Fibroblast of lung (primary cell): Measurements from ENCODE around the gene RIN3. TPM values are rescaled to one million over a fixed set of nuclear protein-coding genes. Genes with fewer than 3 reads are reported as not detected.

Source experiments
- DNase-seq, 2 donors: peaks; one replicate each; pipeline versions ENCODE4 v3.0.0 to v3.0.0-alpha.2; 2010; ENCODE audit warnings: low read depth in 2 of 2
- H2AFZ ChIP-seq: 2 replicates; pipeline ENCODE4 v1.5.1; 2012; ENCODE audit warnings: low read length, control low read depth, inconsistent platforms
- H3K27ac ChIP-seq: 2 replicates; pipeline ENCODE4 v1.5.1; 2011; ENCODE audit warnings: low read length, control low read depth; ENCODE audit not compliant: insufficient read depth
- H3K27me3 ChIP-seq: 2 replicates; pipeline ENCODE4 v1.5.1; 2011; ENCODE audit warnings: mild to moderate bottlenecking, low read length; ENCODE audit not compliant: control insufficient read depth, insufficient read depth
- H3K36me3 ChIP-seq: 2 replicates; pipeline ENCODE4 v1.5.1; 2011; ENCODE audit warnings: low read length; ENCODE audit not compliant: control insufficient read depth, insufficient read depth
- H3K4me1 ChIP-seq: 2 replicates; pipeline ENCODE4 v1.5.1; 2011; ENCODE audit warnings: low read length; ENCODE audit not compliant: control insufficient read depth, insufficient read depth; ENCODE audit errors: extremely low read depth
- H3K4me2 ChIP-seq: 2 replicates; pipeline ENCODE4 v1.5.1; 2011; ENCODE audit warnings: low read length, control low read depth; ENCODE audit not compliant: insufficient read depth; ENCODE audit errors: extremely low read depth
- H3K4me3 ChIP-seq, 4 experiments: fragments of 200-600 bp in 1 of 4; sonication (generic) in 1 of 4; replicated peaks in 1 of 4; 2 replicates each; pipeline ENCODE4 v1.5.1; 2011 to 2016; ENCODE audit warnings: low read length in 4 of 4, low read depth in 3 of 4, mild to moderate bottlenecking in 3 of 4, control low read depth in 2 of 4, inconsistent platforms in 1 of 4, mixed read lengths in 1 of 4; ENCODE audit not compliant: insufficient read depth in 1 of 4; ENCODE audit errors: control extremely low read depth in 1 of 4
- H3K79me2 ChIP-seq: 2 replicates; pipeline ENCODE4 v1.5.1; 2012; ENCODE audit warnings: mild to moderate bottlenecking, low read length, inconsistent platforms; ENCODE audit not compliant: control insufficient read depth, insufficient read depth
- H3K9ac ChIP-seq: 2 replicates; pipeline ENCODE4 v1.5.1; 2011; ENCODE audit warnings: mild to moderate bottlenecking, low read length, control low read depth; ENCODE audit not compliant: insufficient read depth
- H3K9me3 ChIP-seq: 2 replicates; pipeline ENCODE4 v1.5.1; 2012; ENCODE audit warnings: low read depth, low read length; ENCODE audit not compliant: control insufficient read depth, insufficient read depth
- H4K20me1 ChIP-seq: 2 replicates; pipeline ENCODE4 v1.5.1; 2011; ENCODE audit warnings: low read length; ENCODE audit not compliant: control insufficient read depth, insufficient read depth; ENCODE audit errors: extremely low read depth
- EZH2 ChIP-seq: IDR thresholded peaks from 2 replicates; pipeline ENCODE4 v1.5.1; 2012; ENCODE audit warnings: low read length, control low read depth, mild to moderate bottlenecking; ENCODE audit errors: missing control alignments
- polyA plus RNA-seq, 2 donors: library from polyadenylated mRNA; depleted of rRNA in 1 of 2; stranded (reverse) in 1 of 2; unstranded in 1 of 2; fragments of >200 nt; gene quantifications; 2 replicates each; pipeline ENCODE4 v1.2.1, GENCODE V29; 2011 to 2012; ENCODE audit warnings: missing spikeins in 1 of 2
- total RNA-seq: library from RNA; depleted of rRNA; stranded (reverse); fragments of >200 nt; gene quantifications from 2 replicates; pipeline ENCODE4 v1.2.1, GENCODE V29; 2014
- TF ChIP-seq, protein P1 (sequence below), 2 donors: IDR thresholded peaks in 1 of 2; conservative IDR thresholded peaks in 1 of 2; 1 replicate in 1 of 2; 2 replicates in 1 of 2; pipeline ENCODE4 v1.5.1; 2011 to 2012; ENCODE audit warnings: low read length in 2 of 2, control low read depth in 1 of 2, inconsistent platforms in 1 of 2, low read depth in 1 of 2, mild to moderate bottlenecking in 1 of 2

RIN3 gene
- total and polyA plus RNA-seq, 2 donors (not counting 1 experiment from before 2014, with no cell fraction given) = 8.9 to 9.2 TPM

DNA sequence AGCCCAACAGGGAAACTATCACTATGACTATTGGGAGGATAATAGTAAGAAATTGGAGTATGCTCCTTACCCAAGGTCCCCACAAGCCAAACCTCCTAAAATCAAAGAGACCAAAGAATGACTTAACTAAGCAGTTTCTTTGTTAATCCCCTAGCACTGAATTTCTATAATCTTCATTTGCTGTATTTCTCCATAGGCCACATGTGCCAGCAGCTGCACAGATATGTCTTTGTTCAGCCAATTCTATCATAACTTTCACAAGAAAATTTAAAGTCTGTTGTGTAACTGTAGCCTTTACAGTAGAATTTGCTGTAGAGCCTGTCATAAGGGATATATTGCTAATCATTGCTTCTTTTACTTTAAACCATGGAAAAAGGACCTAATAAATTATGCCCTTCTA is 104.0 kb downstream of the RIN3 start:
- Histone ChIP-seq H3K27me3 (no peaks in the 10 kb centered on the region), H3K36me3 (peaks cover 1% of the 10 kb centered on the region), H3K4me2 (no peak overlapping the region), H3K27ac (no peak overlapping the region), H3K79me2 (no peaks in the 10 kb centered on the region), H3K4me3 (no peak overlapping the region), H4K20me1 (no peaks in the 10 kb centered on the region), H2AFZ (no peak overlapping the region), H3K9me3 (peaks cover 2% of the 10 kb centered on the region), H3K4me1 (peaks cover 6% of the 10 kb centered on the region), H3K9ac (no peak overlapping the region)
- no peak for TF ChIP-seq EZH2
- TF ChIP-seq, protein P1, sequence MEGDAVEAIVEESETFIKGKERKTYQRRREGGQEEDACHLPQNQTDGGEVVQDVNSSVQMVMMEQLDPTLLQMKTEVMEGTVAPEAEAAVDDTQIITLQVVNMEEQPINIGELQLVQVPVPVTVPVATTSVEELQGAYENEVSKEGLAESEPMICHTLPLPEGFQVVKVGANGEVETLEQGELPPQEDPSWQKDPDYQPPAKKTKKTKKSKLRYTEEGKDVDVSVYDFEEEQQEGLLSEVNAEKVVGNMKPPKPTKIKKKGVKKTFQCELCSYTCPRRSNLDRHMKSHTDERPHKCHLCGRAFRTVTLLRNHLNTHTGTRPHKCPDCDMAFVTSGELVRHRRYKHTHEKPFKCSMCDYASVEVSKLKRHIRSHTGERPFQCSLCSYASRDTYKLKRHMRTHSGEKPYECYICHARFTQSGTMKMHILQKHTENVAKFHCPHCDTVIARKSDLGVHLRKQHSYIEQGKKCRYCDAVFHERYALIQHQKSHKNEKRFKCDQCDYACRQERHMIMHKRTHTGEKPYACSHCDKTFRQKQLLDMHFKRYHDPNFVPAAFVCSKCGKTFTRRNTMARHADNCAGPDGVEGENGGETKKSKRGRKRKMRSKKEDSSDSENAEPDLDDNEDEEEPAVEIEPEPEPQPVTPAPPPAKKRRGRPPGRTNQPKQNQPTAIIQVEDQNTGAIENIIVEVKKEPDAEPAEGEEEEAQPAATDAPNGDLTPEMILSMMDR (conservative IDR thresholded peaks at IDR 0.05 in 1 of 2, IDR thresholded peaks at IDR 0.05 in 1 of 2; ENCODE audit: low read depth in 1 of 2, low read length in 2 of 2) = no peak
- no peak for DNase-seq

DNA sequence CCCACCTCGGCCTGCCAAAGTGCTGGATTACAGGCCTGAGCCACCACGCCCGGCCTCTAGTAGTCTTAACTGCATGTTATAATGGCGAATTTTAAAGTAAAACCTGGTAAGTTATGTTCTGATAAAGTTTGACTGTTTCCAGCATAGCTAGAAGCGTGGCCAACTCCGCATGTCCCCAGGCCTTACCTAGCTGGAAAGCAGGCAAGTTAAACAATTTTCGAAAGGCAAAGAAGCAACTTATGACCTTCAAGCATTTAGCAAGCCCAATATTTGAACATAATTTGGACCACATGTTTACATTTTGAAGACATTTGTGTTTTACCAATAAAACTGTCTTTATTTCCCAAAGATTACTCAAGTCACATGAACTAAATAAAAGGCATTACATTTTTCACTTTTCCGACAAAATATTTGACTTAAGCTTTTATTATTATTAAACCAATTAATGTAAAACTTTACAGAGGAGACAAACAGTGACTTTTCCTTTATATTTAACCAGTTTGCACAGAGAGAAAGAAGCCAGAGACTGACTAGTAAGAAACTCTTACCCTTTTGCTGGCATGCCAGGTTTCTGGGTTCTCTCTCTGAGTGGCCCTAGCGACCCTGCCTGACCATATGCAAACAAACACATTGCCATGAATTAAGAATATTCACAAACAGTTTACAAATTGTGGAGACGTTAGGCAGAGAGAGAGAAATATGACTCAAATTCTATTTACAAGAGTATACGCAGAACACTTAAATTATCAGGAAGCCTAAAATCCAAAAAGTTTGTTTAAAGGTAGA is 106.3 kb downstream of the RIN3 start:
- Histone ChIP-seq H2AFZ (no peak overlapping the region), H3K27me3 (no peaks in the 10 kb centered on the region), H3K79me2 (no peaks in the 10 kb centered on the region), H3K9me3 (peaks cover 2% of the 10 kb centered on the region), H3K27ac (peak overlapping the region; percentile 34), H3K4me3 (no peak overlapping the region), H3K36me3 (peaks cover 1% of the 10 kb centered on the region), H3K9ac (no peak overlapping the region), H3K4me2 (no peak overlapping the region), H4K20me1 (no peaks in the 10 kb centered on the region), H3K4me1 (peaks cover 11% of the 10 kb centered on the region)
- no peak for TF ChIP-seq EZH2
- TF ChIP-seq, protein P1 (conservative IDR thresholded peaks at IDR 0.05 in 1 of 2, IDR thresholded peaks at IDR 0.05 in 1 of 2; ENCODE audit: low read depth in 1 of 2, low read length in 2 of 2) = no peak
- DNase-seq = peak in 1 of 2 donors; percentile 65

DNA sequence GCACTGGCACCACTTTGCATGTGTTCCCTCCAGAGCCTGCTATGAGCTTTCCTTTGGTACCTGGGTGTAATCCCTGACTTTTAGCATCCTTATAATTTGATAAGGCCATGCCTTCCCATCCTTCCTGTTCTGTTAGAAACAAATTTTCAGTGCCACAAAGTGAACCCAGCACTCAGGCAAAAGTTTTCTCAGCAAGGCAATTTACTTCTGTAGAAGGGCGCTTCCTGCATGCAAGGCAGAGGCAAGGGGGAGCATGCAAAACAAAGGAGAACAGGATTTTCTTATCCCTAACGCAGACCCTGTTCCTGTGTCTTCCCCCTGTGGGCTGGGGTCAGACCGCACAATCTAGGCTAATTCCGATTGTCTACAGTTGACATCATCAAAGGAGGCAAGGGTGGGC is 108.7 kb downstream of the RIN3 start:
- H3K9me3 ChIP-seq = peaks cover 2% of the 10 kb centered on the region
- no peaks in the 10 kb centered on the region for H3K27me3 ChIP-seq
- no peaks in the 10 kb centered on the region for H3K79me2 ChIP-seq
- H3K9ac ChIP-seq = no peak overlapping the region
- H3K4me3 ChIP-seq = no peak overlapping the region
- no peak overlapping the region for H2AFZ ChIP-seq
- DNase-seq = no peak
- H3K4me2 ChIP-seq = no peak overlapping the region
- peaks cover 1% of the 10 kb centered on the region for H3K36me3 ChIP-seq
- peaks cover 26% of the 10 kb centered on the region for H3K4me1 ChIP-seq
- H3K27ac ChIP-seq = no peak overlapping the region
- TF ChIP-seq EZH2 = no peak
- TF ChIP-seq, protein P1 (conservative IDR thresholded peaks at IDR 0.05 in 1 of 2, IDR thresholded peaks at IDR 0.05 in 1 of 2; ENCODE audit: low read depth in 1 of 2, low read length in 2 of 2) = no peak
- H4K20me1 ChIP-seq = no peaks in the 10 kb centered on the region
